ENCODE results near the gene INTS14.

Gene INTS14

GRCh38 chr15:65610871-65611718 lies at the start of gene INTS14:
Gene INTS14, minus strand, starts transcription at chr15:65611131. Its CDS starts 3,751 bp downstream, at chr15:65607380.
- H3K27ac ChIP-seq (ENCODE audit: low read depth, low read length): peak within 1 kb of the TSS; percentile 89
- H3K4me3 ChIP-seq (ENCODE audit: low read depth, low read length): peak within 1 kb of the TSS; percentile 92
- H3K36me3 ChIP-seq (ENCODE audit: control insufficient read depth, insufficient read depth, low read length): peaks cover 6% of the 10 kb centered on the region
- no peaks in the 10 kb centered on the region for H3K27me3 ChIP-seq (ENCODE audit: control insufficient read depth, insufficient read depth, low read length)
- no peaks in the 10 kb centered on the region for H3K9me3 ChIP-seq (ENCODE audit: control insufficient read depth, insufficient read depth, low read depth, low read length)
- peak within 1 kb of the TSS; percentile 92 for H3K9ac ChIP-seq (ENCODE audit: low read length)
- peaks cover 13% of the 10 kb centered on the region for H3K4me1 ChIP-seq (ENCODE audit: control insufficient read depth, insufficient read depth, low read length)

- Histone ChIP-seq H3K9me3 (ENCODE audit: control insufficient read depth, insufficient read depth, low read depth, low read length) (no peaks in the 10 kb centered on the region), H3K27me3 (ENCODE audit: control insufficient read depth, insufficient read depth, low read length) (no peaks in the 10 kb centered on the region), H3K9ac (ENCODE audit: low read length) (no peak overlapping the region), H3K27ac (ENCODE audit: low read depth, low read length) (no peak overlapping the region), H3K36me3 (ENCODE audit: control insufficient read depth, insufficient read depth, low read length) (no peaks in the 10 kb centered on the region), H3K4me3 (ENCODE audit: low read depth, low read length) (no peak overlapping the region), H3K4me1 (ENCODE audit: control insufficient read depth, insufficient read depth, low read length) (no peaks in the 10 kb centered on the region)
Measured at GRCh38 chr15:65659502-65660052, 48.6 kb upstream of the INTS14 start.

GRCh38 chr15:65655457-65655856 lies 44.5 kb upstream of the INTS14 start:
- Histone ChIP-seq H3K4me1 (ENCODE audit: control insufficient read depth, insufficient read depth, low read length) (no peaks in the 10 kb centered on the region), H3K27me3 (ENCODE audit: control insufficient read depth, insufficient read depth, low read length) (no peaks in the 10 kb centered on the region), H3K27ac (ENCODE audit: low read depth, low read length) (no peak overlapping the region), H3K9ac (ENCODE audit: low read length) (no peak overlapping the region), H3K4me3 (ENCODE audit: low read depth, low read length) (no peak overlapping the region), H3K9me3 (ENCODE audit: control insufficient read depth, insufficient read depth, low read depth, low read length) (no peaks in the 10 kb centered on the region), H3K36me3 (ENCODE audit: control insufficient read depth, insufficient read depth, low read length) (no peaks in the 10 kb centered on the region)

DNA sequence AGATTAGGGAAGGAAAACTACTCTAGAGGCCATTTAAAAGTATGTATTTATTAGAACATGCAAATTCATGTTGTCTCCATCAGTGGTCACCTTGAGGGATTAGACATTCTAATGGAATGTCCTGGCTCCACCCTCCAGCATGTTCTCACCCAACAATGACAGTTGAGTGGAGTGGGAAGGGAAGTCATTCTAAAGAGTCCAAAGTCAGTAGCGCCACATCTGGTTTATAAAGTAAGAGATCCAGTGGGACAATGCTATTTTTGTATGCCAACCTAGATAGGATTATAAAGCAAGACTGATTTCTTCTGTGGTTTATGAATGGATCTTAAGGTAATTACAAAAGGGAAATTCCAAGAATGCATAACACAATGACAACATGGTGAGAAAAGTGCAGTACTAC lies 44.1 kb upstream of the INTS14 start:
- H3K36me3 ChIP-seq (ENCODE audit: control insufficient read depth, insufficient read depth, low read length): no peaks in the 10 kb centered on the region
- no peak overlapping the region for H3K9ac ChIP-seq (ENCODE audit: low read length)
- no peak overlapping the region for H3K27ac ChIP-seq (ENCODE audit: low read depth, low read length)
- no peak overlapping the region for H3K4me3 ChIP-seq (ENCODE audit: low read depth, low read length)
- no peaks in the 10 kb centered on the region for H3K27me3 ChIP-seq (ENCODE audit: control insufficient read depth, insufficient read depth, low read length)
- H3K9me3 ChIP-seq (ENCODE audit: control insufficient read depth, insufficient read depth, low read depth, low read length): no peaks in the 10 kb centered on the region
- no peaks in the 10 kb centered on the region for H3K4me1 ChIP-seq (ENCODE audit: control insufficient read depth, insufficient read depth, low read length)

DNA sequence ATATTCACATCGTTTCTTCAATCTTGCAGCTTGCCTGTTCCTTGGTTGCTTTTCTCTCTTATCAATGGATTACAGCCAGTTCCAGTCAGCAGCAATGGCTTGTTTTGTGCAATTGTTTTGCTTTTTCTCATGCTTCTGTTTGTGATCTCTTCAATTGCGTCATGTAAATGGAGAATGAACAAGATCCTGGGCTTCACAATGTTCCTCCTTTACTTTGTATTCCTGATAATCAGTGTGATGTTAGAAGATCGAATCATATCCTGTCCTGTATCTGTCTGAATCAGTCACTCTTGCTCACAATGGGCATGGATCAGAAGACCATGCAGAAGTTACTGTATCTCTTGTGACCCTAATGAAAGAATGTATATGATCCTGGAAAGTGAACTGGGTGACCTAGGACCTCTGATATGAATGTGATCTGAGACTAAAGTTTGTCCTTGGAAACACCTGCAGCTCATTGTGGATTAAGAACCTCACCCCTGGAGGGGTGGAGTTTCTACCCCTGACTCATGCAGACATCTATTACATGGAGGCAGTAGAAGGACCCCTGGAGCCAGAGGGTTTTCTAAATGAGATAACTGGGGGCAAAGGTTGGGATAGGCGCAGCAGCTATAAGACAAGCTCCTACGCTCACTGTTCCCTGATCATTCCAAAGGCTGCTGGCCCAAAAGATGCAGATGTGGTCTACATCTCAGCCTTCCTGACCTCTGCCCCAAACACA lies 43.0 kb upstream of the INTS14 start:
- Histone ChIP-seq H3K9me3 (ENCODE audit: control insufficient read depth, insufficient read depth, low read depth, low read length) (no peaks in the 10 kb centered on the region), H3K4me3 (ENCODE audit: low read depth, low read length) (no peak overlapping the region), H3K4me1 (ENCODE audit: control insufficient read depth, insufficient read depth, low read length) (no peaks in the 10 kb centered on the region), H3K27me3 (ENCODE audit: control insufficient read depth, insufficient read depth, low read length) (no peaks in the 10 kb centered on the region), H3K36me3 (ENCODE audit: control insufficient read depth, insufficient read depth, low read length) (no peaks in the 10 kb centered on the region), H3K27ac (ENCODE audit: low read depth, low read length) (no peak overlapping the region), H3K9ac (ENCODE audit: low read length) (no peak overlapping the region)

GRCh38 chr15:65653341-65653740 lies 42.4 kb upstream of the INTS14 start:
- H3K4me3 ChIP-seq (ENCODE audit: low read depth, low read length): no peak overlapping the region
- H3K4me1 ChIP-seq (ENCODE audit: control insufficient read depth, insufficient read depth, low read length): no peaks in the 10 kb centered on the region
- H3K27me3 ChIP-seq (ENCODE audit: control insufficient read depth, insufficient read depth, low read length): no peaks in the 10 kb centered on the region
- no peak overlapping the region for H3K9ac ChIP-seq (ENCODE audit: low read length)
- H3K27ac ChIP-seq (ENCODE audit: low read depth, low read length): no peak overlapping the region
- H3K9me3 ChIP-seq (ENCODE audit: control insufficient read depth, insufficient read depth, low read depth, low read length): no peaks in the 10 kb centered on the region
- H3K36me3 ChIP-seq (ENCODE audit: control insufficient read depth, insufficient read depth, low read length): no peaks in the 10 kb centered on the region

GRCh38 chr15:65651831-65652749 lies 41.2 kb upstream of the INTS14 start:
- H3K27me3 ChIP-seq (ENCODE audit: control insufficient read depth, insufficient read depth, low read length): no peaks in the 10 kb centered on the region
- H3K27ac ChIP-seq (ENCODE audit: low read depth, low read length): no peak overlapping the region
- H3K9ac ChIP-seq (ENCODE audit: low read length): no peak overlapping the region
- no peaks in the 10 kb centered on the region for H3K4me1 ChIP-seq (ENCODE audit: control insufficient read depth, insufficient read depth, low read length)
- H3K9me3 ChIP-seq (ENCODE audit: control insufficient read depth, insufficient read depth, low read depth, low read length): no peaks in the 10 kb centered on the region
- H3K4me3 ChIP-seq (ENCODE audit: low read depth, low read length): no peak overlapping the region
- no peaks in the 10 kb centered on the region for H3K36me3 ChIP-seq (ENCODE audit: control insufficient read depth, insufficient read depth, low read length)

- no peaks in the 10 kb centered on the region for H3K36me3 ChIP-seq (ENCODE audit: control insufficient read depth, insufficient read depth, low read length)
Measured at GRCh38 chr15:65651042-65651322, 40.1 kb upstream of the INTS14 start.

DNA sequence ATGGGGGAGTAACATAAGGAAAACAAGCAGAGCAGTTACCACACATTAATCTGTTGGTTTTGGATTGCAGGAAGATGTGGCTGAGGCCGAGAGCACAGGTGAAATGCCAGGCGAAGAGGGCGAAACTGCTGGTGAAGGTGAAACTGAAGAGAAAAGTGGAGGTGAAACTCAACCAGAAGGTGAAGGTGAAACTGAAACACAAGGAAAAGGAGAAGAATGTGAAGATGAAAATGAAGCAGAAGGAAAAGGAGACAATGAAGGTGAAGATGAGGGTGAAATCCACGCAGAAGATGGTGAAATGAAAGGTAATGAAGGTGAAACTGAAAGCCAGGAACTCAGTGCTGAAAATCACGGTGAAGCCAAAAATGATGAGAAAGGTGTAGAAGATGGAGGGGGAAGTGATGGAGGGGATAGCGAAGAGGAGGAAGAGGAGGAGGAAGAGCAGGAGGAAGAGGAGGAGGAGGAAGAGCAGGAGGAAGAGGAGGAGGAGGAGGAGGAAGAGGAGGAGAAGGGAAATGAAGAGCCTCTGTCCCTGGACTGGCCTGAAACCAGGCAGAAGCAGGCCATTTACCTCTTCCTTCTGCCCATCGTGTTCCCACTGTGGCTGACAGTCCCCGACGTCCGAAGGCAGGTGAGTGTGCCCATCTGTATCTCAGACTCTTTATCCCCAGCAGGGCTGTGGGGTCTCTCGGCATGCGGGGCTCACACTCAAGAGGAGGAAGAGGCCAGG lies 39.5 kb upstream of the INTS14 start:
- H3K36me3 ChIP-seq (ENCODE audit: control insufficient read depth, insufficient read depth, low read length): no peaks in the 10 kb centered on the region
- H3K4me3 ChIP-seq (ENCODE audit: low read depth, low read length): no peak overlapping the region
- no peak overlapping the region for H3K9ac ChIP-seq (ENCODE audit: low read length)
- H3K9me3 ChIP-seq (ENCODE audit: control insufficient read depth, insufficient read depth, low read depth, low read length): no peaks in the 10 kb centered on the region
- no peaks in the 10 kb centered on the region for H3K27me3 ChIP-seq (ENCODE audit: control insufficient read depth, insufficient read depth, low read length)
- H3K27ac ChIP-seq (ENCODE audit: low read depth, low read length): no peak overlapping the region
- H3K4me1 ChIP-seq (ENCODE audit: control insufficient read depth, insufficient read depth, low read length): no peaks in the 10 kb centered on the region

More at GRCh38 chr15:65651042-65651322, 40.1 kb upstream of the INTS14 start:
- H3K4me1 ChIP-seq (ENCODE audit: control insufficient read depth, insufficient read depth, low read length): no peaks in the 10 kb centered on the region
- H3K9me3 ChIP-seq (ENCODE audit: control insufficient read depth, insufficient read depth, low read depth, low read length): no peaks in the 10 kb centered on the region
- H3K4me3 ChIP-seq (ENCODE audit: low read depth, low read length): no peak overlapping the region
- H3K27me3 ChIP-seq (ENCODE audit: control insufficient read depth, insufficient read depth, low read length): no peaks in the 10 kb centered on the region
- no peak overlapping the region for H3K27ac ChIP-seq (ENCODE audit: low read depth, low read length)
- H3K9ac ChIP-seq (ENCODE audit: low read length): no peak overlapping the region

GRCh38 chr15:65646486-65646885 lies 35.6 kb upstream of the INTS14 start:
- no peaks in the 10 kb centered on the region for H3K27me3 ChIP-seq (ENCODE audit: control insufficient read depth, insufficient read depth, low read length)
- H3K27ac ChIP-seq (ENCODE audit: low read depth, low read length): no peak overlapping the region
- H3K36me3 ChIP-seq (ENCODE audit: control insufficient read depth, insufficient read depth, low read length): no peaks in the 10 kb centered on the region
- no peak overlapping the region for H3K4me3 ChIP-seq (ENCODE audit: low read depth, low read length)
- no peak overlapping the region for H3K9ac ChIP-seq (ENCODE audit: low read length)
- no peaks in the 10 kb centered on the region for H3K4me1 ChIP-seq (ENCODE audit: control insufficient read depth, insufficient read depth, low read length)
- H3K9me3 ChIP-seq (ENCODE audit: control insufficient read depth, insufficient read depth, low read depth, low read length): no peaks in the 10 kb centered on the region

Measured in HUES6 (cell line).